CD1c-positive myeloid dendritic cell (primary cell): Measurements from ENCODE around the gene PPP1R3F.
"Not testable (repeated sequence)": the region's sequence is repeated elsewhere in the genome, so short reads cannot be mapped to it uniquely, and the experiment has no call there.

Experiments
- DNase-seq: peaks from one replicate; pipeline ENCODE4 v3.0.0-alpha.2; 2016; ENCODE audit errors: extremely low spot score

Gene PPP1R3F

DNA sequence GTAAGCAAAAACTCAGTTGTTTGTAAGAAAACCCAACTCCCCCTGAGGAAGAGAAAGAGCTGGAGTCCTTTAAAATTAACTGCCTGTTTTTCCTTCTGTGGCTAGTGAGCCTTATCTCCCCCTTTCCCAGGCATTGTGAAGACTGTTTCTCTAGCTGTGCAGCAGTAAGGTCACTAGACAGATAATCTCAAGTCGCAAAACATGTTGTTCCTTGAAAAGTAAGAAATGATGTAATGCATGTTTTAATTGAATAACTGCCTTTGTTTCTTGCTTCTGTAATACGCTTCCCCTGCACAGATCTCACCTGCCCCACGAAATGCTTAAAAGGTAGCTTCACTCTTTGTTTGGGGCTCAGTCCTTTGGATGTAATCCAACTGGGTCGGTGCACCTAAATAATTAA, 46.5 kb downstream of the PPP1R3F start:
- DNase-seq: no peak

DNA sequence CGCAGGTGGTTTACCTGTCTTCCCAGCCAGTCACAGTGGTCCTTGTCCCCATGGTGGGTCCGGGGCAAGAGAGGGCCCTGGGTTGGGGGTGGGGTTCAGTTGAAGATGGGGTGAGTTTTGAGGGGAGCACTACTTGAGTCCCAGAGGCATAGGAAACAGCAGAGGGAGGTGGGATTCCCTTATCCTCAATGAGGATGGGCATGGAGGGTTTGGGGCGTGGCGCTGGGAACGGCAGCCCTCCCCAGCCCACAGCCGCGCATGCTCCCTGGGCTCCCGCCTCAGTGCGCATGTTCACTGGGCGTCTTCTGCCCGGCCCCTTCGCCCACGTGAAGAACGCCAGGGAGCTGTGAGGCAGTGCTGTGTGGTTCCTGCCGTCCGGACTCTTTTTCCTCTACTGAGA, 52.1 kb downstream of the PPP1R3F start, which contains the start of gene GAGE12J:
GAGE12J (plus strand) TSS at position 301 of the 400 bp plus-strand sequence. CDS start 1,157 bp downstream, outside the sequence.
- not testable (repeated sequence) for DNase-seq

DNA sequence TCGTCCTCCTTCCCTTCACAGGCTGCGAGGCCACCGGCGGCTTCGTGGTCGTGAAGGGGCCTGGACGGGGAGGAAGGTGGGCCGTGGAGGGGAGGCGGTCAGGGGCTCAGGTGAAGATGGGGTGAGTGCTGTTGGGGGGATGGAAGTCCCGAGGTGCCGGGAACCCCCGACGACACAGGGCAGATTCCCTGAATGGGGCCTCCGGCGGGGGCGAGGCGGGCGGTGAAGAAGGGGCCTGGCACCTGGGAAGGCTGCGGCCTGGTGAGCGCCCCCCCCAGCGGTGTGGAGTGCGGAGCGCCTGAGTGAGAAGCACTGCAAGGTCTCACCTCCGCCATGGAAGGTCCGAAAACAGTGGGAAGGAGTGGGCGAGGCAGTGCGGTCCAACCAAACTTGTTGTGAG, 52.7 kb downstream of the PPP1R3F start:
- not testable (repeated sequence) for DNase-seq

DNA sequence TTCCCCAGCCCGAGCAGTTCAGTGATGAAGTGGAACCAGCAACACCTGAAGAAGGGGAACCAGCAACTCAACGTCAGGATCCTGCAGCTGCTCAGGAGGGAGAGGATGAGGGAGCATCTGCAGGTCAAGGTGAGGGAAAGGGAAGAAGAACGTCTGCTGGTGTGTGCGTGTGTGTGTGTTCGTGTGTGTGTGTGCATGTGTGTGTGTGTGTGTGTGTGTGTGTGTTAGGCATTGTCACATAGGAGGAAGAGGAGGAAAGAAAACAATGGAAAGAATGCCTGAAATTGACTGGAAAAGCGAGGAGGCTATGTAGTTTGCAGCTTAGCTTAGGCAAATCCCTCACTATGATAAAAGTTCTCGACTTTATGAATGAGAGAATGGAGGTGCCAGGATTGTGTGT, 54.1 kb downstream of the PPP1R3F start:
- not testable (repeated sequence) for DNase-seq

DNA sequence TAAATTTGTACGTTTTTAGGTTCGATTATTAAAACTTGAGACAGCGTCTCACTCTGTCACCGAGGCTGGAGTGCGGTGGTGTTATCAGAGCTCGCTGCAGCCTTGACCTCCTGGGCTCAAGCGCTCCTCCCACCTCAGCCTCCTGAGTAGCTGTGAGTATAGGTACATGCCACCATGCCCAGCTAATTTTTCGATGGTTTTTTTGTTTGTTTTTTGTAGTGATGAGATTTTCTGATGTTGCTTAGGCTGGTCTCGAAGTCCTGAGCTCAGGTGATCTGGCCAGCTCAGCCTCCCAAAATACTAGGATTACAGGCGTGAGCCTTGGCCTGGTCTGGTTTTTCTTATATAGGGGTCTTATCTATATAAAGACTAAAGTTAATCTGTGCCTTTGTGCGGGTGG, 60.8 kb downstream of the PPP1R3F start:
- not testable (repeated sequence) for DNase-seq

DNA sequence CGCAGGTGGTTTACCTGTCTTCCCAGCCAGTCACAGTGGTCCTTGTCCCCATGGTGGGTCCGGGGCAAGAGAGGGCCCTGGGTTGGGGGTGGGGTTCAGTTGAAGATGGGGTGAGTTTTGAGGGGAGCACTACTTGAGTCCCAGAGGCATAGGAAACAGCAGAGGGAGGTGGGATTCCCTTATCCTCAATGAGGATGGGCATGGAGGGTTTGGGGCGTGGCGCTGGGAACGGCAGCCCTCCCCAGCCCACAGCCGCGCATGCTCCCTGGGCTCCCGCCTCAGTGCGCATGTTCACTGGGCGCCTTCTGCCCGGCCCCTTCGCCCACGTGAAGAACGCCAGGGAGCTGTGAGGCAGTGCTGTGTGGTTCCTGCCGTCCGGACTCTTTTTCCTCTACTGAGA, 61.7 kb downstream of the PPP1R3F start, which contains the start of gene GAGE13:
GAGE13 (plus strand) TSS at position 301 of the 400 bp plus-strand sequence. CDS start 1,156 bp downstream, outside the sequence.
- not testable (repeated sequence) for DNase-seq

DNA sequence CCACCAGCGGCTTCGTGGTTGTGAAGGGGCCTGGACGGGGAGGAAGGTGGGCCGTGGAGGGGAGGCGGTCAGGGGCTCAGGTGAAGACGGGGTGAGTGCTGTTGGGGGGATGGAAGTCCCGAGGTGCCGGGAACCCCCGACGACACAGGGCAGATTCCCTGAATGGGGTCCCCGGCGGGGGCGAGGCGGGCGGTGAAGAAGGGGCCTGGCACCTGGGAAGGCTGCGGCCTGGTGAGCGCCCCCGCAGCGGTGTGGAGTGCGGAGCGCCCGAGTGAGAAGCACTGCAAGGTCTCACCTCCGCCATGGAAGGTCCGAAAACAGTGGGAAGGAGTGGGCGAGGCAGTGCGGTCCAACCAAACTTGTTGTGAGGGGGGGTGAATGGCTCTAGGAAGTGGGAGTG, 62.2 kb downstream of the PPP1R3F start:
- DNase-seq: not testable (repeated sequence)
